GM19397 (cell line): ENCODE data around the gene SCYL3.
A peak's percentile ranks its signal among the peaks of the same experiment; 100 is the strongest.

Experiments used
- ATAC-seq: cut with Tn5 transposase; IDR thresholded peaks from one replicate; pipeline ENCODE4 v1.9.1; 2021; ENCODE audit warnings: mild to moderate bottlenecking, moderate library complexity; ENCODE audit not compliant: unreplicated experiment

The SCYL3 gene

DNA sequence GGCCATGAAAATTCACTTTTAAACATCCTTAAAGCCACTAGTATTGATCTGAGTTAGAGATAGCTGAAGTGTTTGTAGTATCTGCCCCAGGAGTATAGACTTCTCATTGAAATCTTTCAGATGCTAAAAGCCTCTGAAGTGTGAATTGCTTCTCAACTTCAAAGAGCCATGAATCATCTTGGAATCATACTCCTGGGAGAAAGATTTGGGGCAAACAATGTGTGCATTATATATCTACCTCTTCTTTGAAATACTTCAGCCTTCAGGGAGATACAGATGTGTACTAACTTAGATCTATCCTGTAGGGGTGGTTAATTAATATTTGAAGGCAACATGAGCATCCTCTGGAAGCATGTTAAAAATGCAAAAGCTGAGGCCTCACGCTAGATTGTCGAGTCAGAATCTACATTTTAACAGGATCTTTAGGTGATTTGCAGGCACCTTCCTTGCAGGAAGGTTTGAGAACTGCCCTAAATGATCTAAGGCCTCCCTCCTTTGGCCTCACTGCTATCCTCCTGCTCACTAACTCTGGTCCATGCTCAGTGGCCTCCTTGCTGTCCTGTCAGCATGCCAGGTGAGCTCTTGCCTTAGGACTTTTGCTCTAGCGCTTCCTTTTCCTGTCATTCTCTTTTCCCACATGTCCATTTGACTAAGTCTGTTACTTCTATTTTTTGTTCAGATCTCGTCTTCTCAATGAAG lies 6.0 kb upstream of the SCYL3 start:
- no peak for ATAC-seq

GRCh38 chr1:169896013-169896412 lies 2.3 kb upstream of the SCYL3 start:
- ATAC-seq, result no peak

- ATAC-seq, result no peak
Measured at GRCh38 chr1:169894424-169895145, 889 bp upstream of the SCYL3 start.

DNA sequence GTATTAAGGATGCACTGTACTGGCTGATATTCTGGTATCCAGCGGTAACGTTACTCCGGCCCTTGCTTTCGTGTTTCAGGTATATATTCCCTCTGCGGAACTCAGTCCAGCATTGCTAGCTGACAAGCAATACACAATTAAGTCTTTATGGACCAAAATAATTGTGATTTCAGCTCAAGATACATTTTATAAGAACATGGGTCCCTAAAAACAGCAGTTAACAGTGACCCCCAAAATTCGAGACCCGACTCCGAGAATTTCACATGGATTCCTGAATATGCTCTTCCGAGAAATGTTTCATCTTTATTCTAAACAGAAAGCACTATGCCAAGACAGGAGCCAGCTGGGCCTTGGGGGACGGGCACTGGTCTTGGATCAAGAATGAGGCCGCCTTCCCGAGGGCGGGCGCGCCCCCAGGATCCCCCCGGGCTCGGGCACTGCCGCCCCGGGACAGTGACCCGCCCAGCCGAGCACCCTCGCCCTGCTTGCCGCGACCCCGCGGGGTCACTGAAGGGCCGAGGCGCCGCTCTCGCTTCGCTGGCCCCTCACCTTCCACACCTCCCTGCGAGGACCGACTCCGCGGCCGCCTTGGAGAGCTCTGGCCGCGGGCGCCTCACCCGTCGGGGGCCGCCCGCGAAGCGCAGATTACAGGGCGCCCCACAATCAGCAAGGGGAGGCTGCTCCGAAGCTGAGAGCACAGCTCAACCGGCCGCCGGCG lies 610 bp downstream of the SCYL3 start:
- peak; percentile 17 for ATAC-seq

- ATAC-seq, result no peak
Measured at GRCh38 chr1:169892176-169892926, 1.3 kb downstream of the SCYL3 start.

DNA sequence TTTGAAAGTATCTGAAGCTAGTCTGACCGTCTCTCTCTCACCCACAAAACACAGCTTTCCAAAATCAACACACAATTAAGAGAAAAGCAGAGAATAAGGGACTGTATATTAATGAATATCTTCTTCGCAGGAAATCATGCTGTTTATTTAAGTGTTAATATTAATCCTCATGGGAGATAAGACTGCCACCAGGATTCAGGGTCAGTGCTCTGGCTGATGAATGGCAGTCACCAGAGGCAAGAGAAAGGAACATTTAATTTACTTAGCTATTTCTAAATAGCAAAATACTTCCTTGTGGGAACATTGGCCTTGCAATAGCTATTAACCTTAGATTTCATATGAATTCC lies 2.2 kb downstream of the SCYL3 start:
- no peak for ATAC-seq

DNA sequence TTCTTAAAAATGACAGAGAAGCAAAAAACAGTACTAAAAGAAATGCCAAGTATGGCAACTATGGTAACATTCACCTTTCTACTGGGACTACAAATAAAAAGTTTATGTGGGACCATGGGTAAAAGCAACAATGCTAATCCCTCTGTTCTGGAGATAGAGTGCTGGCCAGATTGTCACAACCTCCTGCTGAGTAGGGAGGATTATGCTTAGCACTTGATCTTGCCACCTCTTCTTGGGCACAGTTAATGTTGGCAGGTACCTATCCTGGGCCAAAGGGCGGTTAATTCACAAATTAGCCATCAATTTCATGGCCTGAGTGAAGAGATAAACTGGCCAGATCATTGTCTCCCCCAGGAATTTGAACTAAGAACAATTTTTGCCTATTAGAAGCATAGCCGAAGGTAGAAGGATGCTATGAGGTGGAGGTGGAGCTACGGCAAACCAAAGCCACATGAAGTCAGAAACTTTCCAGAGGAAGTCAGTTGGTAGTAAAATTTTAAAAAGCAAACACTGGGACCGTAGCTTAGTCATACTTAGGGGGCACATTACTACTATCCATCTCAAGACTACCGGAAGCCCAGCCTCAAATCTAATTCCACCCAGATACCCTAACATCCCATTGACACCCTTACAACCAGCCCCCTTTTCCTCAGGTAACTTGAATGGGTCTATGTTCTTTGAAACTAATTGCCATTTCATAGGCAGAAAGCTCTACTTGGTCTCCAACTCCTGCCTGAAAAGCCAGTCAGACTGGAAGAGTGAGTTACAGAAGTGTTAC lies 2.7 kb downstream of the SCYL3 start:
- ATAC-seq, result no peak

GRCh38 chr1:169889871-169890270 lies 3.8 kb downstream of the SCYL3 start:
- ATAC-seq, result no peak

- no peak for ATAC-seq
Measured at GRCh38 chr1:169886931-169887330, 6.8 kb downstream of the SCYL3 start.

- ATAC-seq, result no peak
Measured at GRCh38 chr1:169886422-169886821, 7.3 kb downstream of the SCYL3 start.

GRCh38 chr1:169885207-169885606 lies 8.5 kb downstream of the SCYL3 start:
- no peak for ATAC-seq

- no peak for ATAC-seq
Measured at GRCh38 chr1:169884634-169885033, 9.1 kb downstream of the SCYL3 start.

DNA sequence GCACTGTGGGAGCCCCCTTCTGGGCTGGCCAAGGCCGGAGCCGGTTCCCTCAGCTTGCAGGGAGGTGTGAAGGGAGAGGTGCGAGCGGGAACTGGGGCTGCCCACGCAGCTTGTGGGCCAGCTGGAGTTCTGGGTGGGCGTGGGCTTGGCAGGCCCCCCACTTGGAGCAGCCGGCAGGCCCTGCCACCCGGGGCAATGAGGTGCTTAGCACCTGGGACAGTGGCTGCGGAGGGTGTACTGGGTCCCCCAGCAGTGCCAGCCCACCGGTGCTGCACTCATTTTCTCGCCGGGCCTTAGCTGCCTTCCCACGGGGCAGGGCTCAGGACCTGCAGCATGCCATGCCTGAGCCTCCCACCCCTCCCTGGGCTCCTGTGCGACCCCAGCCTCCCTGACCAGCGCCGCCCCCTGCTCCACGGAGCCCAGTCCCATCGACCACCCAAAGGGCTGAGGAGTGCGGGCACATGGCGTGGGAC lies 11.6 kb downstream of the SCYL3 start:
- no peak for ATAC-seq

GRCh38 chr1:169879034-169879840 lies 14.5 kb downstream of the SCYL3 start:
- ATAC-seq, result no peak

DNA sequence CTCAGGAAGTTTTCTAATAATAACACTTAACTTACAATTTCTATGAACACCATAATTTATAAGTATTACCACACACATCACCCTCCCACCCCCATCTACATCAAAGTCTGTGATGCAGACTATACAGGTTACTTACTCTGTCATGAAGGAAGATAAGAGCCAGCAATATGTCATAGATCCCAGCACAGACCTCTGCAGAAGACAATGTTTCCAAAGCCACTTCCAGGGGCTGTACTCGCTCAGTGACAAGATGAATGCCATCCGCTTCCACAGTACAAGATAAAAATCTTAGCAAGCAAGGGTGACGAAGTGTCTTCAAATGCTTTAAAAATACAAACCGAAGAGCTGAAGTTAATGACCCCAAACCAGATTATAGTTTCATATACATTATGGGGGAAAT lies 15.2 kb downstream of the SCYL3 start:
- ATAC-seq, result no peak

DNA sequence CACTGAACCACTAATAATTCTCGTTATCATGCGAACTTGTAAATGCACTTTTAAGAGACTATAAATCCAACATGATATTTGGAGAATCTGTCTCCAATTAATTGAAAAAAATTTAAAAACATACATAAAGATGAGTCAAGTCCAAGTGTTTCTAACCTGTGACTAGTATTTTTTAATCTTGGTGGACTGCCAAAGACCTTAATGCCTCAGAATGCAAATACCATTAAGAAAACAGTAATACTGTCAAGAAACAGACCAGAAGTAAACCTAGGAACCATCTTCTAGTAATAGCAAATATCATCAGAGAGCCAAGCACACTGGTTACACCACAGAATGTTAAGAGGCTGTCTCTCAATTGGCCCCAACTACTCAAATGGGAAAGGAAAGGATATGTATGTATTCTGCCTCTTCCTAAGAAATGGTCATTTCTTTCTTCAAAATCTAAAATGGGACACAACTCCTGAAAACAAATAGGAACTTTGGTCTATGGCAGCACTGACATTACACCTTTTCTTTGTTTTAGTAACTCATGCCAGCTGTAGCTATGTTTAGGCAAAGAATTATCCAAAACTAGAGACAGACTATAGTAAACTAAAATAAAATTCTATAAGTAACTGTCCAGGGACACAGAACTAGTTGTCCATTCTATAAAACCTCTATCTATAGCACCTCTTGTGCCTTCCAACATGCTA lies 15.8 kb downstream of the SCYL3 start:
- ATAC-seq, result no peak

- no peak for ATAC-seq
Measured at GRCh38 chr1:169874229-169874628, 19.5 kb downstream of the SCYL3 start.

- ATAC-seq, result no peak
Measured at GRCh38 chr1:169873582-169874199, 20.0 kb downstream of the SCYL3 start.

DNA sequence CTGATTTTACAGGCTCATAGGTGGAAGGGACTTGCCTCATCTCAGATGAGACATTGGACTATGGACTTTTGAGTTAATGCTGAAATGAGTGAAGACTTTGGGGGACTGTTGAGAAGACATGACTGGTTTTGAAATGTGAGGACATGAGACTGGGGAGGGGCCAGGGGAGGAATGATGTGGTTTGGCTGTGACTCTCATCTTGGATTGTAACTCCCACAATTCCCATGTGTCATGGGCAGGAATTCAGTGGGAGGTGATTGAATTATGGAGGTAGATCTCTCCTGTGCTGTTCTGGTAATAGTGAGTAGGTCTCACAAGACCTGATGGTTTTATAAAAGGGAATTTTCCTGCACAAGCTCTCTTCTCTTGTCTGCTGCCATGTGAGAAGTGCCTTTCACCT lies 20.8 kb downstream of the SCYL3 start:
- ATAC-seq, result no peak
